ENCODE data around the gene ANXA6. TPM values are rescaled to one million over a fixed set of nuclear protein-coding genes. Genes with fewer than 3 reads are reported as not detected.

ANXA6 gene
- total RNA-seq, 1 donor from 2014 or later: 197 TPM

DNA sequence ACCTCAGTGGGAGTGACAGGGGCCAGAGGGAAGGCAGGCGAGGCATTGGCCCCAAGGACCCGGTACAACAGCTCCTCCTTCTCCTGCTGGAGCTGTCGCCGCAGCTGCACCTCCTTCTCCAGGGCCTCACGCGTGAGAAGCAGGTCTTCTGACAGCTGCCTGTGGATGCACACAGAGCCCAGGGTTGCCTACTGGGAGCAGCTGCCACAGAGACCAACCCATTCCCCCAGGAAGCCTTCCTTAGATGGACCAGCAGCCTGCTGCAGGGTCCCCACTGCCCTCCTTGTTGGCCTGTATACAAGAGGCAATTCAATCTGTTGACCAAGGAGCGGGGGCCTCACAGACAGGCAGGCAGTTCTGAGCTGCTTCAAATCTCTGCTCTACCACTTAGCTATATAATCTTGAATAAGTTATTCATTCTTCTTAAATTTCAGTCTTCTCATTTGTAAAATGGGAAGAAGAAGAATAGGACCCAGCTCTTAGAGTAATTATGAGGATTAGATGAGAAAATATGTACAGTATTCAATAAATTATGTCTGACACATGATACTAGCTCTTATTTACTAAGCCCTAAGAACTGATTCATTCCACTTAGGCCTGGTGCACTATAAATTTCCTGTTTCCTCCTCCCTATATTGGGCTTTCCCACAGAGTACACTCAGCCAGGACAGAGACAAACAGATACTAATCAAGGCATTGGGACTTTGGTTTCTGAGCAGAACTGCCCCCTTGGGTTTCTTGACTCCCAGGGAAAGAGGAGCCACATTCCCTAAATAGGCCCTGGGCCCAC, 26.1 kb upstream of the ANXA6 start:
- H3K9me3 Mint-ChIP-seq: peaks cover under 1% of the 10 kb centered on the region
- DNase-seq (ENCODE audit: low spot score in 2 of 2, unreplicated experiment in 2 of 2): no peak
- no peak overlapping the region for H3K27ac Mint-ChIP-seq
- H3K36me3 Mint-ChIP-seq: no peaks in the 10 kb centered on the region
- no peak overlapping the region for H3K4me3 Mint-ChIP-seq
- peaks cover 14% of the 10 kb centered on the region for H3K4me1 Mint-ChIP-seq
- peaks cover 2% of the 10 kb centered on the region for H3K27me3 Mint-ChIP-seq (ENCODE audit: low read depth)
- TF ChIP-seq, protein P1, sequence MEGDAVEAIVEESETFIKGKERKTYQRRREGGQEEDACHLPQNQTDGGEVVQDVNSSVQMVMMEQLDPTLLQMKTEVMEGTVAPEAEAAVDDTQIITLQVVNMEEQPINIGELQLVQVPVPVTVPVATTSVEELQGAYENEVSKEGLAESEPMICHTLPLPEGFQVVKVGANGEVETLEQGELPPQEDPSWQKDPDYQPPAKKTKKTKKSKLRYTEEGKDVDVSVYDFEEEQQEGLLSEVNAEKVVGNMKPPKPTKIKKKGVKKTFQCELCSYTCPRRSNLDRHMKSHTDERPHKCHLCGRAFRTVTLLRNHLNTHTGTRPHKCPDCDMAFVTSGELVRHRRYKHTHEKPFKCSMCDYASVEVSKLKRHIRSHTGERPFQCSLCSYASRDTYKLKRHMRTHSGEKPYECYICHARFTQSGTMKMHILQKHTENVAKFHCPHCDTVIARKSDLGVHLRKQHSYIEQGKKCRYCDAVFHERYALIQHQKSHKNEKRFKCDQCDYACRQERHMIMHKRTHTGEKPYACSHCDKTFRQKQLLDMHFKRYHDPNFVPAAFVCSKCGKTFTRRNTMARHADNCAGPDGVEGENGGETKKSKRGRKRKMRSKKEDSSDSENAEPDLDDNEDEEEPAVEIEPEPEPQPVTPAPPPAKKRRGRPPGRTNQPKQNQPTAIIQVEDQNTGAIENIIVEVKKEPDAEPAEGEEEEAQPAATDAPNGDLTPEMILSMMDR (IDR thresholded peaks at IDR 0.05; ENCODE audit: unreplicated experiment): no peak

DNA sequence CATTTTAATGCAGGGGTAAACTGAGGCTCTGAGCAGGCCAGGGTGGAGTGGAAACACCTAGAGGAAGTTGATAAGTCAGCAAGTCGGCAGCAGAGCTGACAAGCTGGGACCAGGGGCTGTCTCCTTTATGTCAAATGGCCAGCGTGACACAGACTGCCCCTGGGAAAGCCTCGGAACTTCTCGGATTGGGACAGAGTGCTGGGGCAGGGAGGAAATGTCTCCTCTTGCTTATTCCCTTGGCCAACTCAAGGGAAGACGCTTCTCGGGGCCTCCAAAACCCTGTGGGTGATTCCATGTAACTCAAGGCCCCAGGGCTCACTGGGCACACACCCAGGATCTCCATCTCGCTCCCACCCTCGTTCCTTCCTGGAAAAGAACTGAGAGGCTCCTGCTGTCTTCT, 25.4 kb upstream of the ANXA6 start:
- peaks cover 14% of the 10 kb centered on the region for H3K4me1 Mint-ChIP-seq
- H3K36me3 Mint-ChIP-seq: no peaks in the 10 kb centered on the region

DNA sequence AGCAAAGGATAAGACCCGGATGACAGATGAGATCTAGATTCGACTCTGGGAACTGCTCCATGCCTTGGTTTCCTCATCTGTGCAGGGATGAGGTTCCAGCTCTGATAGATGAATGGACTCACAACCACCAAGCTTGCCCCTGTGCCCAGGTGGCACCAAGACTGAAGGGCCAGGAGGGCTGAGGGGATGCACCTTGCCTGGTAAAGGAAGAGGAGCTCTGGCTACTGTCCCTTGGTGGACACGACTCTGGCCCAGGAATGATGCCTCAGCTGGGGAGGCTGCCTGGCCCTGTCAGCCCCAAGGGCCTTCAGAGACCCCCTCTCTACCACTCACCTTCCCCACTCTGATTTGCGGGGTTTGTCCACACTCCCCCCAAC, 24.9 kb upstream of the ANXA6 start:
- TF ChIP-seq, protein P1 (IDR thresholded peaks at IDR 0.05; ENCODE audit: unreplicated experiment): no peak
- Mint-ChIP-seq H3K27ac (no peak overlapping the region), H3K4me1 (peaks cover 14% of the 10 kb centered on the region), H3K9me3 (no peaks in the 10 kb centered on the region), H3K36me3 (no peaks in the 10 kb centered on the region), H3K4me3 (no peak overlapping the region), H3K27me3 (ENCODE audit: low read depth) (peaks cover 2% of the 10 kb centered on the region)
- DNase-seq (ENCODE audit: low spot score in 2 of 2, unreplicated experiment in 2 of 2): no peak

More for the DNA sequence above, 25.4 kb upstream of the ANXA6 start:
- no peak for DNase-seq (ENCODE audit: low spot score in 2 of 2, unreplicated experiment in 2 of 2)
- Mint-ChIP-seq H3K4me3 (no peak overlapping the region), H3K27me3 (ENCODE audit: low read depth) (peaks cover 2% of the 10 kb centered on the region), H3K9me3 (no peaks in the 10 kb centered on the region), H3K27ac (no peak overlapping the region)
- TF ChIP-seq, protein P1 (IDR thresholded peaks at IDR 0.05; ENCODE audit: unreplicated experiment): no peak

DNA sequence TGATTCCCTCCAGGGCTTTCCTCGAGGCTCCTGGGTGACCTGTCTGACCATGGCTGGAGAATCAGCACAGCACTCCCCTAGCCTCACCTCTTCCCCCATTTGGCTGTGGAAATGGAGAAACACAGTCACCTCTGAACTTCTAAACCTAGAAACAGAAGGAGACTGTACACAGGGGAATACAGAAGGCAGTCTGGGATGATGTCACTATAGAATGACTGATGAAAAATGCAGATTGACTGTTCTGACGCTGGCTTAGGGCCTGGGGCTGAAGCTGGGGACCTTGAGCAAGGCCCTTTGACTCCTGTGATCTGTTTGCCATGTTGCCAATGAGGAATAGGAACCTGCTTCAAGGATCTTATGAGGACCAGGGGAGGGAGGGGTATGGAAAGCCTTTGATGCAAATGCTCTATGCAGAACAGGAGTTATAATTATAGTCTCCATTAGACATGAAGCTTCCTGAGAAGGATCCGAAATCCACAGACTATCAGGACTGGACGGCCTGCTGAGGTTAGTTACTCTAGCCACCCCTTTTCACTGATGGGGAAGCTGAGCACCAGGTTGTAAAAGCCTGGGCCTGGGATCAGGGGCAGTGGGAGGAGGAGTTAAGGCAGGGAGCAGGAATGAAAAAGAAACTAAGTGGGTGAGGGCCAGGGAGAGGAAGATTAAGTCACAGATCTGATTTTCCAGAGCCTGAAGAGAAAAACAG, 24.4 kb upstream of the ANXA6 start:
- TF ChIP-seq, protein P1 (IDR thresholded peaks at IDR 0.05; ENCODE audit: unreplicated experiment): no peak
- no peak overlapping the region for H3K4me3 Mint-ChIP-seq
- H3K27me3 Mint-ChIP-seq (ENCODE audit: low read depth): peaks cover 2% of the 10 kb centered on the region
- H3K4me1 Mint-ChIP-seq: peaks cover 14% of the 10 kb centered on the region
- H3K9me3 Mint-ChIP-seq: no peaks in the 10 kb centered on the region
- no peak overlapping the region for H3K27ac Mint-ChIP-seq
- no peaks in the 10 kb centered on the region for H3K36me3 Mint-ChIP-seq
- no peak for DNase-seq (ENCODE audit: low spot score in 2 of 2, unreplicated experiment in 2 of 2)

DNA sequence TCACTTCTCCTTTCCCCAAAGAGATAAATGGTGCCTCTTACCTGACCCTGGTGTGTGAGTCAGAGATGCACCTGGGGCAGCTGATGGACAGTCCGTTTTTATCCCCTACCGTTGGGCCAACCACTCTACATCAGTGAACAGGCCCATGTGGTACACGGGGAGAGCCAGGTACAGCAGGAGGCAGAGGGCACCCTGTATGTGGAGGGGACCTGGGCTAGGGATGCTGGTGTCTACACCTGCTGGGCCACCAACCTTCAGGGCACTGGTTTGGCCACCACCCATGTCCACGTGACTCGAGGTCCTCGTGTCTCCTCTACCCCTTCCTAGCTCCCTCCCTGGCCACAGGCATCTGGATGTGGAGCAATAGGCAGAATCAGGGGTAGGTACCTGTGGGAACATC, 22.7 kb upstream of the ANXA6 start:
- Mint-ChIP-seq H3K27me3 (ENCODE audit: low read depth) (peaks cover 2% of the 10 kb centered on the region), H3K36me3 (no peaks in the 10 kb centered on the region), H3K9me3 (no peaks in the 10 kb centered on the region), H3K27ac (no peak overlapping the region), H3K4me3 (no peak overlapping the region), H3K4me1 (peaks cover 14% of the 10 kb centered on the region)
- DNase-seq (ENCODE audit: low spot score in 2 of 2, unreplicated experiment in 2 of 2): no peak
- TF ChIP-seq, protein P1 (IDR thresholded peaks at IDR 0.05; ENCODE audit: unreplicated experiment): no peak

Data from mesothelial cell of epicardium (in vitro differentiated cells).